HepG2 (cell line): ENCODE measurements around the gene IGDCC3. TPM values are rescaled to one million over a fixed set of nuclear protein-coding genes. Genes with fewer than 3 reads are reported as not detected.

Source experiments
- HMGXB4 ChIP-seq, 2 experiments: sonication (generic) in 1 of 2; formaldehyde crosslinking in 1 of 2; IDR thresholded peaks; 2 replicates each; pipeline versions ENCODE4 v1.4.0 to v1.6.1; 2018 to 2020; ENCODE audit warnings: missing genetic modification reagents in 2 of 2, borderline replicate concordance in 1 of 2, low read depth in 1 of 2, mild to moderate bottlenecking in 1 of 2, missing biosample characterization in 1 of 2
- HNF1A ChIP-seq, 2 experiments: sonication (generic) in 1 of 2; formaldehyde crosslinking in 1 of 2; IDR thresholded peaks; 2 replicates each; pipeline versions ENCODE4 v1.4.0 to v1.6.1; 2016 to 2020; ENCODE audit warnings: borderline replicate concordance in 1 of 2, low read depth in 1 of 2, mild to moderate bottlenecking in 1 of 2, missing genetic modification reagents in 1 of 2
- IRX3 ChIP-seq: sonication (generic); formaldehyde crosslinking; IDR thresholded peaks from 2 replicates; pipeline ENCODE4 v1.8.1; 2023; ENCODE audit warnings: mild to moderate bottlenecking, low read depth, missing genetic modification reagents, borderline replicate concordance
- KAT8 ChIP-seq: IDR thresholded peaks from 2 replicates; pipeline ENCODE4 v1.6.1; 2016; ENCODE audit warnings: missing genetic modification reagents, missing compliant biosample characterization
- KDM5B ChIP-seq: sonication (generic); formaldehyde crosslinking; IDR thresholded peaks from 2 replicates; pipeline ENCODE4 v1.4.0; 2020; ENCODE audit warnings: missing genetic modification reagents, mild to moderate bottlenecking, borderline replicate concordance
- NR0B2 ChIP-seq: sonication (generic); formaldehyde crosslinking; IDR thresholded peaks from 2 replicates; pipeline ENCODE4 v1.4.0; 2020; ENCODE audit warnings: mild to moderate bottlenecking, missing genetic modification reagents
- NR2C2 ChIP-seq: sonication (generic); formaldehyde crosslinking; IDR thresholded peaks from 2 replicates; pipeline ENCODE4 v1.4.0; 2020; ENCODE audit warnings: missing genetic modification reagents, mild to moderate bottlenecking, moderate library complexity, borderline replicate concordance
- PAX8 ChIP-seq: sonication (generic); formaldehyde crosslinking; IDR thresholded peaks from 2 replicates; pipeline ENCODE4 v1.8.0; 2022; ENCODE audit warnings: mild to moderate bottlenecking, missing genetic modification reagents, borderline replicate concordance
- POGK ChIP-seq: sonication (generic); formaldehyde crosslinking; conservative IDR thresholded peaks from 2 replicates; pipeline ENCODE4 v1.8.0; 2022; ENCODE audit warnings: mild to moderate bottlenecking, moderate library complexity, missing genetic modification reagents
- TRAFD1 ChIP-seq: sonication (generic); formaldehyde crosslinking; IDR thresholded peaks from 2 replicates; pipeline ENCODE4 v1.5.1; 2020; ENCODE audit warnings: missing genetic modification reagents, mild to moderate bottlenecking, borderline replicate concordance
- ZBTB2 ChIP-seq: sonication (generic); formaldehyde crosslinking; IDR thresholded peaks from 2 replicates; pipeline ENCODE4 v1.8.0; 2022; ENCODE audit warnings: low read depth, missing genetic modification reagents
- ZBTB38 ChIP-seq: sonication (generic); formaldehyde crosslinking; IDR thresholded peaks from 2 replicates; pipeline ENCODE4 v1.5.1; 2020; ENCODE audit warnings: mild to moderate bottlenecking, missing genetic modification reagents
- ZNF12 ChIP-seq: sonication (generic); formaldehyde crosslinking; IDR thresholded peaks from 2 replicates; pipeline ENCODE4 v1.5.0; 2020; ENCODE audit warnings: missing genetic modification reagents
- ZNF557 ChIP-seq: sonication (generic); formaldehyde crosslinking; IDR thresholded peaks from 2 replicates; pipeline ENCODE4 v1.4.0; 2020; ENCODE audit warnings: missing genetic modification reagents
- polyA plus RNA-seq, 8 experiments: library from polyadenylated mRNA; depleted of rRNA in 3 of 8; stranded (reverse) in 7 of 8; unstranded in 1 of 8; fragments of >200 nt; fragmentation: Illumina TruSeq in 4 of 8; extraction: Trizol in 4 of 8; gene quantifications; 2 replicates each; pipeline versions ENCODE4 v1.2.1 to v1.2.3, GENCODE V29; 2011 to 2016; ENCODE audit warnings: low read depth in 4 of 8, missing spikeins in 1 of 8, mixed read lengths in 1 of 8; ENCODE audit not compliant: insufficient read depth in 1 of 8
- total RNA-seq, 5 experiments: library from RNA; depleted of rRNA; stranded (reverse); fragments of >200 nt; fragmentation: Illumina TruSeq; extraction: Trizol; gene quantifications; 2 replicates each; pipeline ENCODE4 v1.2.3, GENCODE V29; 2016; ENCODE audit warnings: low read depth in 1 of 5

IGDCC3 gene
- total and polyA plus RNA-seq, 2 of the 13 experiments (the other 11 are each of a cell fraction or from before 2014, with no cell fraction given), result 30.1 to 51.8 TPM

GRCh38 chr15:65286069-65286703, 91.6 kb downstream of the IGDCC3 start (continued):
- peak; percentile 68; the same call in 1 of the 2 replicates for TF ChIP-seq POGK (CRISPR knock-in tag)
- TF ChIP-seq TRAFD1 (CRISPR knock-in tag), result 0 out of 2 replicates have a peak, but pooled peaks have one; percentile 30
- TF ChIP-seq ZNF12 (CRISPR knock-in tag), result 0 out of 2 replicates have a peak, but pooled peaks have one; percentile 20
- TF ChIP-seq HMGXB4 (CRISPR knock-in tag; IDR thresholded peaks at IDR 0.05; ENCODE audit: borderline replicate concordance in 1 of 2, low read depth in 1 of 2), result peak; percentile 61 to 89; a peak in 3 of 4 replicates
- TF ChIP-seq ZNF557, result peak; percentile 77; the same call in 1 of the 2 replicates
- TF ChIP-seq NR0B2, result 0 out of 2 replicates have a peak, but pooled peaks have one; percentile 50
- peak; percentile 62 for TF ChIP-seq ZBTB38 (CRISPR knock-in tag)
- peak; percentile 92; the same call in 1 of the 2 replicates for TF ChIP-seq KDM5B
- 0 out of 2 replicates have a peak, but pooled peaks have one; percentile 17 for TF ChIP-seq IRX3 (CRISPR knock-in tag)
- TF ChIP-seq HNF1A (IDR thresholded peaks at IDR 0.05; ENCODE audit: low read depth), result no peak
- TF ChIP-seq HNF1A (CRISPR knock-in tag; IDR thresholded peaks at IDR 0.05; ENCODE audit: borderline replicate concordance), result peak; percentile 67
- TF ChIP-seq KAT8 (CRISPR knock-in tag), result peak; percentile 75; the same call in 1 of the 2 replicates
- TF ChIP-seq PAX8, result peak; percentile 90; the same call in 1 of the 2 replicates
- TF ChIP-seq ZBTB2 (CRISPR knock-in tag), result no peak
- TF ChIP-seq NR2C2 (CRISPR knock-in tag), result peak; percentile 51; the same call in 1 of the 2 replicates
